ENCODE results near the gene C17orf58.

- no peak for TF ChIP-seq POLR2A (IDR thresholded peaks at IDR 0.05)
- no peak for TF ChIP-seq CTCF (IDR thresholded peaks at IDR 0.05)
Observed at GRCh38 chr17:67970783-67971182, 25.5 kb downstream of the C17orf58 start.

Measured in uterus (tissue), 2 donors.